NCI-H1436 treated with DMSO at 0.1 percent for 48 hours (cell line): Measurements from ENCODE around the gene DDIT4L.
"Not testable (repeated sequence)": the region's sequence is repeated elsewhere in the genome, so short reads cannot be mapped to it uniquely, and the experiment has no call there.

Experiments
- DNase-seq: peaks from one replicate; lab custom pipeline; 2025; lab: John Stamatoyannopoulos, UW

Gene DDIT4L, protein sequence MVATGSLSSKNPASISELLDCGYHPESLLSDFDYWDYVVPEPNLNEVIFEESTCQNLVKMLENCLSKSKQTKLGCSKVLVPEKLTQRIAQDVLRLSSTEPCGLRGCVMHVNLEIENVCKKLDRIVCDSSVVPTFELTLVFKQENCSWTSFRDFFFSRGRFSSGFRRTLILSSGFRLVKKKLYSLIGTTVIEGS

DNA sequence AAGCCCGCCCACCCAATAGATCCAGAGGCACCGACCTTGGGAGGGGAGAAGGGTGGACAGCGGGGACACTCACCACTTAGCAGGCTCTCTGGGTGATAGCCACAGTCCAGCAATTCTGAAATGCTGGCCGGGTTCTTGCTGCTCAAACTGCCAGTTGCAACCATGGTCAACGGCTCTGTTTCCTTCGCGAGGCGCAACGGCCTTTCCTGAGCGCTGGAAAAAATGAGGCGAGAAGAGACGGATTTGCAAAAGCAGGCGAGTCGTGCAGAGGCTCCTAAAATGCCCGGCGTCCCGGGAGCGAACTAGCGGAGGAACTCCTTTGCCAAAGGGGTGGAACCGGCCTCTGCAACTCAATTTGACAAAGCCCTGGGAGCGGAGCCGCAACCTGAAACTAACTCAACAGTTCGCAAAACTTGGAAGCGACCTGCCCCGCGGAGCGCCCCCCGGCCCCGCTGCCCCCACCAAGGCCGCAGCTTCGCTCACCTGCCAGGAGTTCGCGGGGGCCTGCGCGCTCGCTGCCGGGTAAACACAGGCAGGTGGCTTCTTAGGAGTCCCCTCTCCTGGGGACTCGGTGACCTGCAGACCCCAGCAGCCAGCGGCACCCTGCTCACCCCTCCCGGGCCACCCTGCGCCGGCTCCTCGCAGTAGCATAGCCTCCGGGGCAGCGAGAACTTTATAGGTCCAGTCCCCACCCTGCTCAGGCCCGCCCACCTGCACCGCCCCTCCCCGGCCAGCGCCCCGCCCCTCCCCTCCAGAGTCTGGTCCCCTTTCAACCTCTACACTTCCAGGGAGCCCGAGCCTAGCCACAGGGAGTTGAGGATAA lies at the start of gene DDIT4L:
DDIT4L (minus strand) TSS at position 649 of the 823 bp plus-strand sequence; CDS start at position 164, 485 bp downstream.
- no peak for DNase-seq

- DNase-seq = no peak
Observed at GRCh38 chr4:100240008-100240407, 49.7 kb upstream of the DDIT4L start.

DNA sequence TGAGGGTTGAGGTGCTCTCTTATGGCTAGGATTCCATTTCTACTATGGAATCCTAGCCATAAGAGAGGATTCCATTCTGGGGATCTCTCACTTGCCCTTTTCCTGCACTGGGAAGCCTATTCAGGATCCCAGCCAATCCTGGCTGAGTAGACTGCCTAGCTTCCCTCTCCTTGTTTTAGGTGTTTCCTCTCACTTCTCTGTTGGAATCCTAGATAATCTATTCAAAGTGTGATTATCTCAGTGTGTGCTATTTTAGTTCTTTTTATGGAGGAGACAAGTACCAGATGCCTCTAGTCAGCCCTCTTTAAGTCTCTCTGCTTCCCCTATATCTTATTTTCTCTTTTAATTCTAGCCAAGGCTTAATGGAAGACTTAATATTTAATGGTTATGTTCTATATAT lies 34.5 kb upstream of the DDIT4L start:
- no peak for DNase-seq

GRCh38 chr4:100224160-100224559 lies 33.9 kb upstream of the DDIT4L start:
- no peak for DNase-seq

DNA sequence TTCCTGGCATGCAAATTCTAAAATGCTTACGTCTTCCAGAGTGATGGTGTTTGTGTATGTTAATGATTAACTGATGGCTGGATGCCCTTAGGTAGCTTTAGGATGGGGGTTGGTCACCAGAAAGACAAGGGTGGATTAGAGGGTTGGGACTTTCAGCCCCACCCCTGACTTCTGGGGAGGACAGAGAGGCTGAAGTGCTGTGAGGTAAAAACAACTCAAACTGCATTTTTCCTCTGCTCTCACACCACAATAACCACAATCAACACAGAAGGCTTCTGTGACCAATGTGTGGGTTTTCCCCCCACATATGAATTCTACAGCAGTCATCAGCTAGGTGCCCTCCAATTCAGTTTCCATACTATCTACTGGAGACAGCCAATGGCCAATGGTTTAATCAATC lies 18.7 kb upstream of the DDIT4L start:
- no peak for DNase-seq

- DNase-seq = no peak
Observed at GRCh38 chr4:100208459-100208858, 18.2 kb upstream of the DDIT4L start.

DNA sequence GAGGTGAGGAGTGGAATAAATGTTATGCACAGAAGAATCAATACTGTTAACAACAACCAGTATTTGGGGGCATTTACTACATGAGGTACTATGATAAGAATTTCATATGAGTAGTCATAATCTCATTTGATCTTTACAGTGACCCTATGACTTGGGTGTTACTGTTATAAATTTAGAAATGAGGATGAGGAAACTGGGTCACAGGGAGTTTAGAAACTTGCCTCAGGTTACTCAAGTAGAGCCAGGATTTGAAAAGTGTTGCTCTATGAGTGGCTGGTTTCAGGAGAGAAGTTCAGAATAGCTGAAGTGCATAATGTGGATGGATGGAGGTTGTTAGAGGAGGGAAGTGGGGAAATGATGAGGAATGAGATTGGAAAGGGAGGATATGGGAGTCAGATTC lies 16.6 kb upstream of the DDIT4L start:
- DNase-seq = no peak

DNA sequence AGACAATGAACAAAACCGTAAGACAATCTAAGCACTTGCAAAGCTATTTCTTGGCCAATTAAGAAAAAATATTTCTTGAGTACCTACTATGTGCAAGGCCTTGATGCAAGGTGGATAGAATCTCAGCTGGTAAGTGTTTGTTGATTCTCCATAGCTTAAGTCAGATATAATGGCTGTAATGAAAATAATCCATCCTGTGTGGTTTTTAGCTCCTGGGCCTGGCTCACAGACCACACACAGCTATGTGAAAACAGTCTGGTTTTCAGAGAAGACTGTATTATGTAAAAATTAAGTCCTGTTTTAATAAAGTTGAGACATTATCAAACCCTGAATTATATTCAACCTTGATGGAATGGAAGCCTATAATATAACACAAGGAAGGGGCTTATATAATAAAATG lies 7.8 kb upstream of the DDIT4L start:
- no peak for DNase-seq

GRCh38 chr4:100196388-100197071 lies 6.3 kb upstream of the DDIT4L start:
- not testable (repeated sequence) for DNase-seq

- DNase-seq = no peak
Observed at GRCh38 chr4:100190643-100191600, 654 bp upstream of the DDIT4L start.

DNA sequence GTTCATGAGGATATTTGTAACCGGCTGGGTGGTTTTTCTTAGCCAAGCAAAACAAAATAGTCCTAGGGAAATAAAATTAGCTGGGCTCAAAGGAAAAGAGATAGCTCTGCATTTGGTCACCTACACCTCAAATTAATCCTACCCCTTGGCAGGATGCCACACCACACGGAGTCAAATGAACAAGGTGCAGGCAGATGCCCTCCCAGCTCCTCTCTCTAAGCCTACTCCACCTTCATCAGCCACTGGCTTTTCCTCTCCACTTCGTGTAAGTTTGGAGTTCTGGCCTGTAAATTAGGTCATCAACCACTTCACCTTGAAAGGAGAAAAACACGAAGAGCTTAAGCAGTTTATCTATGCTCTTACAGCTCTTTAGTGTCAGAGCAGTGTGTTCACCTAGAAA lies 1.4 kb downstream of the DDIT4L start:
- DNase-seq = no peak

GRCh38 chr4:100187781-100188180 lies 2.5 kb downstream of the DDIT4L start:
- DNase-seq = no peak

DNA sequence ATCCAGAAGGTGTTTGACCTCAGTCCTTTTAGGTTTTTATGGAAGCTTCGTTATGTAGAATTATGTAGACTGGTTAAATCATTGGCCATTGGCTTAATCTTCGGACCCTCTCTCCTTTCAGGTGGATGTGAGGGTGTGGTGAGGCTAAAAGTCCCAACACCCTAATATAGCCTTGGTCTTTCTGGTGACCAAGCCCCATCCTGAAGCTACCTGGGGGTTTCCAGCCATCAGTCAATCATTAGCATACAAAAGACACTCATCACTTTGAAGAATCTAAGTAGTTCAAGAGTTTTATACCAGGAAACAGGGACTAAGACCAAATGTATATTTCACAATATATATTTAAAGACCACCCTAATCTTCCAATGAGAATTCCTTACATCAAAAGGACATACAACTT lies 5.5 kb downstream of the DDIT4L start:
- no peak for DNase-seq

- DNase-seq = no peak
Observed at GRCh38 chr4:100177855-100178254, 12.4 kb downstream of the DDIT4L start.

GRCh38 chr4:100177126-100177525 lies 13.1 kb downstream of the DDIT4L start:
- no peak for DNase-seq

DNA sequence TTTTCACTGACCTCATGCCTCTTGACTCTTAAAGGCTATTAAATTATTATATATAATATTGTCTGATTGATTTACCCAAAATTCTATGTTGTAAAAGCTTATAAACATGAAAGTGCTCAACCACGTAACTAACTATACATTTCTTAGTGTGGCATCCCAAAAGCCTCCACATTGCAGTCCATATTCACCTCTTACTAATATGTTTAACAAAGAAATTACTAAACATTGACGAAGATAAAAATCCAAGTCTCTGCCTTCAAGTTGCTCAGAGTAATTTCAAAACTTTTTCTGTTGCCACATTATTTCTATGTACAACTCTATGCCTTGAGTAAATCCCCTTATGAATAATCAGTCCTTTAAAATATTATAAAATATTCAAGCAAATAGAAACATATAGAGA lies 14.4 kb downstream of the DDIT4L start:
- DNase-seq = no peak

GRCh38 chr4:100174985-100175383 lies 15.3 kb downstream of the DDIT4L start:
- no peak for DNase-seq

DNA sequence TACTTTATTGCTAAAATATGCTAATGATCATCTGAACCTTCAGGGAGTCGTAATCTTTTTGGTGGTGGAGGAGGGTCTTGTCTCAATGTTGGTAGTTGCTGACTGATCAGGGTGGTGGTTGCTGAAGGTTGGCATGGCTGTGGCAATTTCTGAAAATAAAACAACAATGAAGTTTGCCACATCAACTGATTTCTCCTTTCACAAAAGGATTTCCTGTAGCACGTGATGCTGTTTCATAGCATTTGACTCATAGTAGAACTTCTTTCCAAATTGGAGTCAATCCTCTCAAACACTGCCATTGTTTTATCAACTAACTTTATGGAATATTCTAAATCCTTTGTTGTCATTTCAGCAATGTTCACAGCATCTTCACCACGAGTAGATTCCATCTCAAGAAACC lies 19.3 kb downstream of the DDIT4L start:
- DNase-seq = no peak

GRCh38 chr4:100169491-100170485 lies 20.5 kb downstream of the DDIT4L start:
- no peak for DNase-seq

DNA sequence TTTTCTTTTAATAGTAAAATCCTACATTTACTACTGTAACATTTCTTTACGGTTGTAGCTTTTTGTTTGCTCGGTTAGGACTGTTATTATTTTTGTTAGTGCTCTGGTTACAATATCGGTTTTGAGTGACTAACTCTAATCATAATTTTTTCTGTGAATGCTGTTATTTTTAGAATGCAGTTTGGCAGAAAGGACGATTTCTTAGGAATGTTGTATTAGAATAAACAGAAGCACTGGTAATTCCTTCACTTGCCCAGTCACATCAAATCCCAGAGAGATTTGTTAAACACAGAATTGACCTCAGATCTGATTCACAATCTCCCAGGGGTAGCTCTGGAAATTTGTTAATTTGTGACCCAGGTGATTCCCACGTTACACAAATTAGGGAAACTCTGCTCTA lies 21.7 kb downstream of the DDIT4L start:
- DNase-seq = no peak
